GM18909 (cell line): ENCODE results near the gene RNF167.
"Not testable (repeated sequence)": the region's sequence is repeated elsewhere in the genome, so short reads cannot be mapped to it uniquely, and the experiment has no call there.

ENCODE experiments used
- ATAC-seq: cut with Tn5 transposase; IDR thresholded peaks from one replicate; pipeline ENCODE4 v1.9.1; 2021; ENCODE audit warnings: mild to moderate bottlenecking; ENCODE audit not compliant: unreplicated experiment, poor library complexity

RNF167 gene

DNA sequence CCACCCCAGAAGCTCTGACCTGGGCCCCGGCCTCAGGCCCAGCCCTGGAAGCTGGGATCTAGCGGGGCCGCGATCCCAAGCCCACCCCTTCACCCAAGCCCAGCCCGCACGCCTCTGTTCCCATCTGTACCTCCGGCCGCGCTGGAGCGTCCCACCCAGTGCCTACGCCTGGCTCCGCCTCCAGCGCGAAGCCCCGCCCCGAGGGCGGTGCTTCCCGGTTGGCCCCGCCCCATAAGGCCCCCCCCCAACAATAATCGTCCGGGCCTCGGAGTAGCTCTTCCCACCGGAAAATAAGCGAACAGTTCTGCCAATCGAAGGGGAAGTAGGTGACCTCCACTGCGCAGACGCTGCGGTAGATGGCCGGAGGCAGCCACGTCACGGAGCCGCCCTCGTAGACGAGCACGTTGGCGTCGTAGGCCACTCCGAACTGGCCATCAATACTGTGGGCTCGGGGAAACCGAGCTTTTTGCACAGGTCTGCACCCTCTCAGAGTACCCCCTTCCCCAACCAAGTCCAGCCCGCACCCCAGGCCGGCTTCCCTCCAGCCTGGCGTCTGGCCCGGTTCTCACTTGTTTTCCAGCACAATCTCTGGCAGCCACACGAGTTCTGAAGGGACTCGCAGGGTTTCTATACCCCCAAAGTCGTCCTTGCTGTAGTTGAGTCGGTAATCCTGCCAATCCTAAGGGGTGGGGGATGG is 38.3 kb upstream of the RNF167 start:
- ATAC-seq = no peak

DNA sequence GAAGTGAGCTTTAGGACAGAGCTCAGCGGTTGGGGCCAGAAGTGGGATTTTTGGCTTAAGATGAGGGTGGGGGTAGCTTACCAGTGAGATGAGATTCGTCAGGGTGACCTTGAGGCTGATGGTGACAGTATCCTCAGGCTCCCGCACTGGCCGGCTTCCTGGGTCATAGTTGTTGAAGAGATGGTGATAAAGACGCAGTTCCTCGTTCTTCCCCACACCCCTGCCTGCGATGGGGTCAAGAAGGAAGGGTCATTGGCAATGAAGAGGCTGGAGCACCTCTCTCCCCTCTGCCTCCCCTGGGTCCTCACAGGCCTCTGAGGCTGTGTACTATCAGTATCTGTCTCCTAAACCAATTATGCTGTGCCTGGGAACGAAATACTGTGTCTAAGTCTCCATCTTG is 37.5 kb upstream of the RNF167 start:
- no peak for ATAC-seq

DNA sequence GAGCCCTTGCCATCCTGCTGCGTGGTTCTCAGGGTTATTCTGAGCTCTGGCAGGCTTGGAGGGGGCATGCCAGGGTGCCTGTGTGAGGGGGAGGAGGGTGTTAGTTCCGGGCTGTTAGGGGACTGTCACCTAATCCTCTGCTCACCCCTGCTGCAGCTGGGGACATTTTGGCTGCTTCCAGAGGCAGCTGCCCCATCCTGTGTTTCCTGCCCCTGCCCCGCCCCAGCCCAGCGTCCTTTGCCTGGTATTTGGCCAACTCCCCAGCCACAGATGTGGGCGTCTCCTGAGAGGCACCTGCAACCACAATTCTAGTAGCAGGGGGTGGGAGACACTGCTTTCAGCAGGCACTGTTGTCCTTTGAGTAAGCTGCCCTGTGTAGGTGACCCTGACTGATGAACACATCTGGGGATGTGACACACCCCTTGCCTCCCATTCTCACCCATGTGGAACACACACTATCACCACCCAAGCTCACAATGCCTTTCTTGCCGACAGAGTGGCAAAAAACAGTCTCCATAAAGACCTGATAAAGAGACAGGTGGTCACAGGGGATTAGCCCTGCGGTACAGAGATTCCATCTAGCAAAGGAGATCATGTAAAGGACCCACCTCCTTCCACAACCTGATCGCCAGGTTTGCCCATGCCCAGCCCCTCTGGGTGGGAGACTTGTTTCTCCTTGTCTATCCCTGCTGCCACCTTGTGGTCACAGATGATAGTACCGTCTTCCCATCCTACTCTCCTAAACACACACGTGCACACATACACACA is 36.8 kb upstream of the RNF167 start, which contains the start of gene CHRNE:
Gene CHRNE, minus strand, starts transcription at position 48 of the 768 bp plus-strand sequence. Its CDS starts 35 bp downstream, at position 13.
- no peak for ATAC-seq

DNA sequence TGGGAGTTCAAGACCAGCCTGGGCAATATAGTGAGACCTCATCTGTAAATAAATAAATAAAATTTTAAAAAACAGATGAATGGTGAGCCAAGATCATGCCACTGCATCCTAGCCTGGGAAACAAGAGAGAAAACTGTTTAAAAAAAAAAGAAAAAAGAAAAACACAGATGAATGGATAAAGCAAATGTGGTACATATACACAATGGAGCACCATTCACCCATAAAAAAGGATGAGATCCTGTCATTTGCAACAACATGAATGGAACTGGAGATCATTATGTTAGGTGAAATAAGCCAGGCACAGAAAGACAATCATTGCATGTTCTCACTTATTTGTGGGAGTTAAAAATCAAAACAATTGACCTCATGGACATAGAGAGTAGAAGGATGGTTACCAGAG is 33.4 kb upstream of the RNF167 start:
- ATAC-seq = not testable (repeated sequence)

DNA sequence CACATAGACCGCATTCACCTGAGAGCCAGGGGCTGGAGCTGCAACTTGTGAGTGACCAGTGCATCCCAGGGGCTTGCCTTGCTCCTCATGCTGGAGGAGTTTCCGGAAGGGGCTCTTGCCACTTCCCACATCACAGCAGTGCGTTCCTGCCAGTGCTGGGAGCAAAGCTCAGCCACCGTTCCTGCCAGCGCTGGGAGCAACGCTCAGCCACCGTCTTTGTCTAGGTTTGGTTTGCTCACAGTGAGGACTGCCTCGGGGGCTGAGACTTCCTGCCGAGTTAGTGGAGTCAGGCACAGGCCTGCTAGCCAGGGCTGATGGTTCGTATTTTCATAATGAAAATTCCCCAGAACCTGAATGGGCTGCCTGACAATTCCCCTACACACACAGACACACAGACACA is 31.8 kb upstream of the RNF167 start:
- no peak for ATAC-seq

DNA sequence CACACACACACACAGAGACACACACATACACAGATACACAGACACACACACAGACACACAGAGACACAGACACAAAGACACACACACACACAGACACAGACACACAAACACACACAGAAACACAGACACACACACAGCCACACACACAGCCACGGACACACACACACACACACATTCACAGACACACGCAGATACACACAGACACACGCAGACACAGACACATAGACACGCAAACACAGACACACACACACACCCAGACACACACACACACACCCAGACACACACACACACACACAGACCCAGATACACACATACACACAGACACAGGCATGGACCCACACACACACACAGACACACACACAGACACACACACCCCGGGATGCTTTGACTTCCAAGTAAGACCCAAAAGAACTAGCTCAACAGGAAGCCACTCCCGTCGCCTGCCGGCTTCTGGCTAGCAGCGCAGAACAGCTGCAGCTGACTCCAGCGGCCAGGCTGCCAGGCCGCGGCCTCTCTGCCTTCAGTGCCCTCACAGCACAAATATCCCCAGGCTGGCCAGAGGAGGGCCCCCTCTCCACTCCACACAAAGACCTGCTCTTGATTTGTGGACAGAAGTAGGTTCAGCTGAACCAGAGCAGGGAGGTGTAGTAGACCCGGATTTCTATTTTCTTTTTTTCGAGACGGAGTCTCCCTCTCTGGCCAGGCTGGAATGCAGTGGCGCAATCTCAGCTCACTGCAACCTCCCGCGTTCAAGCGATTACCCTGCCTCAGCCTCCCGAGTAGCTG is 31.2 kb upstream of the RNF167 start:
- ATAC-seq = no peak

DNA sequence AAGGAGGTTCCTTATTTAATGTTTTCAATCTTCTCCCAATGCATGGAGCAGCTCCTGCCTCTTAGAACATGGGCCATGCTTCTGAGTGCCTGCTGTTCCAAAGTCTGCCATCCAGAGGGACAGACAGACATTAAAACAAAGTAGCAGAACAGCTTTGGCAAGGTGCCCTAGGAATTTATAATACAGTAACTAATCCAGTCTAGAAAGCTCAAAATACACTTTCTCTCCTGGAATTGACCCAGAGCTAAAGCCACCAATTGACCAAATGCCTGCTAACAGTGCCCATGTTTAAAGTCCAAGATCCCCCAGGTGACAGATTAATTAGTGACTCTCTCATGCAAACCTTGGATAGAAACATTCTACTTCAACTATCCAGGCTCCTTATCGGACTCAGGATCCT is 26.1 kb upstream of the RNF167 start:
- ATAC-seq = no peak

DNA sequence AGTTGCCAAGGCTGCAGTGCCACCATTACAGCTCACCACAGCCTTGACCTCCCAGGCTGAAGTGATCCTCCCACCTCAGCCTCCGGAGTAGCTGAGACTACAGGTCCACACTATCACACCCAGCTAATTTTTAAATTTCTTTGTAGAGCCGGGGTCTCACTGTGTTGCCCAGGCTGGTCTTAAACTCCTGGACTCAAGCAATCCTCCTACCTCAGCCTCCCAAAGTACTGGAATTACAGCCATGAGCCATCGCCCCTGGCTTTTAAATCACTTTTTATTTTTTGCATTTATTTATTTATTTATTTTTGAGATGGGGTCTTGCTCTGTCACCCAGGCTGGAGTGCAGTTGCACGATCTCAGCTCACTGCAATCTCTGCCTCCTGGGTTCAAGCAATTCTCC is 25.5 kb upstream of the RNF167 start:
- ATAC-seq = not testable (repeated sequence)

DNA sequence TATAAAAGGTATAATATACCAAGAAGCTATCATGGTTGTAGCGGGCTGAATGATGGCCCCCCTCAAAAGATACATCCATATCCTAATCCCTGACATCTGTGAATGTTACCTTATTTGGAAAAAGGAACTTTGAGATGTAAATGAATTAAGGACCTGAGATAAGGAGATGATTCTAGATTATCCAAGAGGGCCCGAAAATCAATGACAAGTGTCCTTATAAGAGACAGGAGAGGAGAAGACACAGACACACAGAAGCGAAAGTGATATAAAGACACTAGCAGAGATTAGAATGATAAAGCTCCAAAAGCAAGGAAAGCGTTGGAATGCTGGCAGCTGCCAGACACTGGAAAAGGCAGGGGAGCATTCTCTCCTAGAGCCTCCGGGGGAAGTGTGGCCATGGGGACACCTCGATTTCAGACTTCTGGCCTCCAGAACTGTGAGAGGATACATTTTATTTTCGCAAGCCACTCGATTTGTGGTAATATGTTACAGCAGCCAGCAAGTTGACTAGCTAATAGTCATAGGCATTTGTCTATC is 20.5 kb upstream of the RNF167 start:
- no peak for ATAC-seq

DNA sequence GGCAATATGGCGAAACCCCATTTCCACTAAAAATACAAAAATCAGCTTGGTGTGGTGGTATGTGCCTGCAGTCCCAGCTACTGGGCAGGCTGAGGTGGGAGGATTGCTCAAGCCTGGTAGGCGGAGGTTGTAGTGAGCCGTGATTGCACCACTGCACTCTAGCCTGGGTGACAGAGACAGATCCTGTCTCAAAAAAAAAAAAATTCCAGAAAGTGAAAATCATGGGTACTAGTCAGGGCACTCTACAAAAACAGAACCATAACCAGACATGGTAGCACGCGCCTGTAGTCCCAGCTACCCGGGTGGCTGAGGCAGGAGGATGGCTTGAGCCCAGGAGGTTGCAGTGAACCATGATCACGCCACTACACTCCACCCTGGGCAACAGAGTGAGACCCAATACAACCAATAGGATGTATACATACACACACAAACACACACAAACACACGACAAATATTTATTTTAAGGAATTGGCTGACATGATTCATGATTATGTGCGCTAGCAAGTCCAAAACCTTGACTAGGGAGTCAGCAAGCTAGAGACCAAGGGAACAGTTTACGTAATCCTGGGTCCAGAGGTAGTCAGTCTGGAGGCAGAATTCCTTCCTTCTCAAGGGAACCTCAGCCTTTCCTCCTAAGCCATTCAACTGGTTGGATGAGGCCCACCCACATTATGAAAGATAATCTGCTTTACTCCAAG is 19.6 kb upstream of the RNF167 start:
- no peak for ATAC-seq

DNA sequence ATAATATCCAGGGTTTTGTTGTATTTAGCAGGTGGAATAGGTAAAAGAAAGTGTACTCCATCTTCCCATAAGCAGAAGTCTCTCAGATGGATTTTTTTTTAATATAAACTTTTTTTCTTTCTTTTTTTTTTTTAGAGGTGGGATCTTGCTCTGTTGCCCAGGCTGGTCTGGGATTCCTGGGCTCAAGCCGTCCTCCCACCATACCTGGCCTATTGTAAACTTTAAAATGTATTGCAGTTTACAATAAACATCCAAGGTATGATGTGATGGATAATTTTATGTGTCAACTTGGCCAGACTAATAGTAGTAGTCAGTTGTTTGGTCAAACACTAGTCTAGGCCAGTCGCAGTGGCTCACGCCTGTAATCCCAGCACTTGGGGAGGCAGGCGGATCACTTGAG is 18.7 kb upstream of the RNF167 start:
- no peak for ATAC-seq

DNA sequence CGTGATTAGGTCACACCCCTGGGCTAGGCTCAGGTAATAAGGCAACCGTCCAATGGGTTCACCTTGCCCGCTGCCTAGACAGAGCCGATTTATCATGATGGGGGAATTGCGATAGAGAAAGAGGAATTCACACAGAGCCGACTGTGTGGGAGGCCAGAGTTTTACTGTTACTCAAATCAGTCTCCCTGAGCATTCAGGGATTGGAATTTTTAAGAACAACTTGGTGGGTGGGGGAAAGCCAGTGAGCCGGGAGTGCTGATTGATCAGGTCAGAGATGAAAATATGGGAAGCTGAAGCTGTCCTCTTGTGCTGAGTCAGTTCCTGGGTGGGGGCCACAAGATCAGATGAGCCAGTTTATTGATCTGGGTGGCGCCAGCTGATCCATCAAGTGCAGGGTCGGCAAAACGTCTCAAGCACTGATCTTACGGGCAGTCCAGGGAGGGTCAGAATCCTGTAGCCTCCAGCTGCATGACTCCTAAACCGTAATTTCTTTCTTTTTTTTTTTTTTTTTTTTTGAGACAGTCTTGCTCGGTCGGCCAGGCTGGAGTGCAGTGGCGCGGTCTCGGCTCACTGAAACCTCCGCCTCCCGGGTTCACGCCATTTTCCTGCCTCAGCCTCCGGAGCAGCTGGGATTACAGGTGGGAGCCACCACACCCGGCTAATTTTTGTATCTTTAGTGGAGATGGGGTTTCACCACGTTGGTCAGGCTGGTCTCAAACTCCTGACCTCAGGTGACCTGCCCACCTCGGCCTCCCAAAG is 13.3 kb upstream of the RNF167 start:
- not testable (repeated sequence) for ATAC-seq

DNA sequence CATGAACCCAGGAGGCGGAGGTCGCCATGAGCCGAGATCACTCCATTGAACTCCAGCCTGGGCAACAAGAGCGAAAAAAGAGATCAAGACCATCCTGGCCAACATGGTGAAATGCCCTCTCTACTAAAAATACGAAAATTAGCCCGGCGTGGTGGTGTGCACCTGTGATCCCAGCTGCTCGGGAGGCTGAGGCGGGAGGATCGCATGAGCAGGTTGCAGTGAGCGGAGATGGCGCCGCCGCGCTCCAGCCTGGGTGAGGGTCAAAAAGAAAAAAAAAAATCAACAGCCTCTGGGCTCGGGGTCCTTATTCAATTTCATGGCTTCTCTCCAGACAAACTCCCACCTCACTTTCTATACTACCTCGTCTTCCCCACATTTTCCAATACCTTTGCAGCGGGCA is 11.2 kb upstream of the RNF167 start:
- no peak for ATAC-seq

DNA sequence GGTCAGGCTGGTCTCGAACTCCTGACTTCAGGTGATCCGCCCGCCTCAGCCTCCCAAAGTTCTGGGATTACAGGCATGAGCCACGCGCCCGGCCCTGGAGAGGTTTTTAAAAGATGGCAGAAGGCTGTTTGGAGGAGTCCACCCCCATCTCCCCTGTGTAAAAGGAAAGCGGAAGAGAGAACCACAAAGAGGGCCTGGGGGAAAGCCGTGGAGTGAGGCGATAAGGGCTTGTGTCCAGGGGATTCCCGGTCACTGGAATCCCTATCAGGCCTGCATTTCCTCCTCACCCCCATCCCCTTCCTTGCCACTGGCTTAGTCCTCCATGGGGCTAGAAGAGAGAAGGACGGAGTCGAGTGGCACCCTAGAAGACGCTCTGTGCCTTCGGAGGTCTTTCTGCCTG is 8.1 kb upstream of the RNF167 start, which contains the start of gene GP1BA:
Gene GP1BA, plus strand, starts transcription at position 315 of the 400 bp plus-strand sequence. CDS start 328 bp downstream, outside the sequence.
- ATAC-seq = no peak

DNA sequence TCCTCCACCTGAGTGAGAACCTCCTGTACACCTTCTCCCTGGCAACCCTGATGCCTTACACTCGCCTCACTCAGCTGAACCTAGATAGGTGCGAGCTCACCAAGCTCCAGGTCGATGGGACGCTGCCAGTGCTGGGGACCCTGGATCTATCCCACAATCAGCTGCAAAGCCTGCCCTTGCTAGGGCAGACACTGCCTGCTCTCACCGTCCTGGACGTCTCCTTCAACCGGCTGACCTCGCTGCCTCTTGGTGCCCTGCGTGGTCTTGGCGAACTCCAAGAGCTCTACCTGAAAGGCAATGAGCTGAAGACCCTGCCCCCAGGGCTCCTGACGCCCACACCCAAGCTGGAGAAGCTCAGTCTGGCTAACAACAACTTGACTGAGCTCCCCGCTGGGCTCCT is 7.3 kb upstream of the RNF167 start:
- ATAC-seq = no peak

DNA sequence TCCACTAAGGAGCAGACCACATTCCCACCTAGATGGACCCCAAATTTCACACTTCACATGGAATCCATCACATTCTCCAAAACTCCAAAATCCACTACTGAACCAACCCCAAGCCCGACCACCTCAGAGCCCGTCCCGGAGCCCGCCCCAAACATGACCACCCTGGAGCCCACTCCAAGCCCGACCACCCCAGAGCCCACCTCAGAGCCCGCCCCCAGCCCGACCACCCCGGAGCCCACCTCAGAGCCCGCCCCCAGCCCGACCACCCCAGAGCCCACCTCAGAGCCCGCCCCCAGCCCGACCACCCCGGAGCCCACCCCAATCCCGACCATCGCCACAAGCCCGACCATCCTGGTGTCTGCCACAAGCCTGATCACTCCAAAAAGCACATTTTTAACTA is 6.4 kb upstream of the RNF167 start:
- no peak for ATAC-seq

DNA sequence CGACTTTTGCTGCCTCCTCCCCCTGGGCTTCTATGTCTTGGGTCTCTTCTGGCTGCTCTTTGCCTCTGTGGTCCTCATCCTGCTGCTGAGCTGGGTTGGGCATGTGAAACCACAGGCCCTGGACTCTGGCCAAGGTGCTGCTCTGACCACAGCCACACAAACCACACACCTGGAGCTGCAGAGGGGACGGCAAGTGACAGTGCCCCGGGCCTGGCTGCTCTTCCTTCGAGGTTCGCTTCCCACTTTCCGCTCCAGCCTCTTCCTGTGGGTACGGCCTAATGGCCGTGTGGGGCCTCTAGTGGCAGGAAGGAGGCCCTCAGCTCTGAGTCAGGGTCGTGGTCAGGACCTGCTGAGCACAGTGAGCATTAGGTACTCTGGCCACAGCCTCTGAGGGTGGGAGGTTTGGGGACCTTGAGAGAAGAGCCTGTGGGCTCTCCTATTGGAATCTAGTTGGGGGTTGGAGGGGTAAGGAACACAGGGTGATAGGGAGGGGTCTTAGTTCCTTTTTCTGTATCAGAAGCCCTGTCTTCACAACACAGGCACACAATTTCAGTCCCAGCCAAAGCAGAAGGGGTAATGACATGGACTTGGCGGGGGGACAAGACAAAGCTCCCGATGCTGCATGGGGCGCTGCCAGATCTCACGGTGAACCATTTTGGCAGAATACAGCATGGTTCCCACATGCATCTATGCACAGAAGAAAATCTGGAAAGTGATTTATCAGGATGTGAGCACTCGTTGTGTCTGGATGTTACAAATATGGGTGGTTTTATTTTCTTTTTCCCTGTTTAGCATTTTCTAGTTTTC is 5.7 kb upstream of the RNF167 start:
- ATAC-seq = peak; percentile 47

DNA sequence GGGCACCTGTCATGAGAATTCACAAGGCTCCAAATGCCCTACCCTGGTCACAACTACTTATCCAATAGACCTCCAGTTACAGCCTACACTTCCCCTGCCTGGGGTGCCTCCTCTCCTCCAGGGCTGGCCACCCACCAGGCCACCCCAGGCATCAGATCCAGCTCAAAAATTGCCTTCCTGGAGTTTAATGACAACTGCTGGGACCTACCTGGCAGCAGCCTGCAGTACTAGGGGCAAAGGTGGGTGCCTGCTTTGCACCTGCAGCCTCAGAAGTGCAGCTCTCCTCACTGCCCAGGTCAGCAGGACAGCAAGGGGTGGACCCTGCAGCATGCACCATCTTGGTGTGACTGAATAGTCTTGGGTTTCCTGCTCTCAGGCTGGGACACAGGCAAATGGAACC is 4.4 kb upstream of the RNF167 start:
- no peak for ATAC-seq

DNA sequence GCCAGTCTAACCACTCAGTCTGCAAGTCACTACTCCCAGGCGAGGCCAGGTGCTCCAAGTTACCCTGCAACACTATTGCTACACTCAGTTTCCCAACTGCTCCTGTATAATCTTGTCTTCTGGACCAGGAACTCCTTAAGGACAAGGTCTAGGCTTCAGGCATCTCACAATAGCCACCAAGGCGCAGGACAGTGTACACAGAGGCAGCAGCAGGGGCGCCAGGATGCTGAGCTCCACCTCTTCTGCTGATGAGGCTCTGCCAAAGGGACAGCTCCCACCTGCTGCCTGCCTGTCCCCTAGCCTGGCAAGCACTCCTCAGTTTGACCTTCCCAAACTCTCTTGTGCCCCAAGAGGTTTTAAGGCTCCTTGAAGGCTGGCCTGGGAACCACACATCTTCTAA is 3.6 kb upstream of the RNF167 start:
- no peak for ATAC-seq
